ENCODE measurements around the gene PCSK4.

The PCSK4 gene

GRCh38 chr19:1435378-1435989 is 54.7 kb downstream of the PCSK4 start:
- DNase-seq = no peak

GRCh38 chr19:1434577-1435060 is 55.5 kb downstream of the PCSK4 start:
- no peak for DNase-seq

GRCh38 chr19:1434040-1434366 is 56.1 kb downstream of the PCSK4 start:
- no peak for DNase-seq

- DNase-seq = no peak
Measured at GRCh38 chr19:1433119-1434039, 56.8 kb downstream of the PCSK4 start.

- DNase-seq = no peak
Measured at GRCh38 chr19:1432507-1432887, 57.7 kb downstream of the PCSK4 start.

GRCh38 chr19:1431759-1432506 is 58.2 kb downstream of the PCSK4 start:
- DNase-seq = no peak

Data from right forelimb (tissue), 1 donor.